ENCODE data around the gene SLC35C1.
"Not testable (repeated sequence)": the region's sequence is repeated elsewhere in the genome, so short reads cannot be mapped to it uniquely, and the experiment has no call there.

Gene SLC35C1

DNA sequence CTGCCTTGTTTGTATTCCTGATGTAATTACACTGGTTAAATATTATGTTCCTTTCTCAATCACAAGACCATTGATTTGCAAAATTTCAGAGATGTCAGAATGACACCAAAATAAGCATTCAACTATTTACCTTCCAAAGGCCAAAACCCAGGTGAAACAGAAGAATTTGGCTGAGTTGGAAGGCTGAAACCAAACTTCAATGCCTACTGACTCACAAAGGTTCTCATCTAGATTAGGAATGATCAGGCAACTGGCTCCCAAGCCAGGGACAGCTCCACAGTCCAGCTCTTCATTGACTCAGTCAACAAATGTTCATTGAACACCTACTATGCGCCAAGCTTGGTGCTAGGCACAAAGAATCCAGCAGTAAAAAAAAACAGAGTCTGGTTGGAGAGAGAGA is 13.4 kb upstream of the SLC35C1 start:
- no peak for DNase-seq

DNA sequence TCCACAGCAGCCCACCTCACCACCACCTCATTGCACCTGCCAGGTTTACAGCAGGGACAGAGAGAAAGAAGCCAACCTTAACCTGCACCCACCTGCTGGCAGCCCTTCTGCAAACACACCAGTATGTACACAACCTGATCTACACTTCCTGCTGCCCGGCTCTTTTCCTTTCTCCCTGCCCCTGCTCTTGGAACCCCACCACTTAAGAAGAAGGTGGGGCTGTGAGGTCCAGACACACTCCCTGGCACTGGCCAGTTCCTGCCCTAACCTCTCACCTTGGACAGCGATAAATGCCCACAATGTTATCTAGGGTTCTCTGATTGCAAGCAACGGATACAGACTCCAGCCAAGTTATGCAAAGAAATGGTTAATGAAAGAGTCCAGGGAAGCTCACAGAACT is 10.8 kb upstream of the SLC35C1 start:
- DNase-seq = no peak

DNA sequence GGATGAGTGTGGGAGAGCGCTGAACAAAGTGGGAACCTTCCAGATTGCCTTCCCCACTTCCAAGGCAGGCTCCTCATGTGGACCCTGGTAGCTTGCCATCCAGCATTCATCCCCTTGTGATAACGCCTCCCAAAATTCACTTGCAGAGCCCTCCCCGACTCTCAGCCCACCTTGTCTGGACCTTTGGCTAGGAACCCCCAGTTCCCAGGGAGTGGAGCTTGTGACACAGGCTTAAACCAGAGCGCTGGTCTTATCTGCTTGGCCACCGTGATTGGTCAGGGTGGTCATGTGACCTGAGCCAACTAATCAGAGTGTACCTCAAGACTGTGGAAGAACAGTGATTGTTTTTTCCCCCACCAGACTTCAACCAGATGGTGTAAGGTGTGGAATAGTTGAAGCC is 9.6 kb upstream of the SLC35C1 start:
- no peak for DNase-seq

DNA sequence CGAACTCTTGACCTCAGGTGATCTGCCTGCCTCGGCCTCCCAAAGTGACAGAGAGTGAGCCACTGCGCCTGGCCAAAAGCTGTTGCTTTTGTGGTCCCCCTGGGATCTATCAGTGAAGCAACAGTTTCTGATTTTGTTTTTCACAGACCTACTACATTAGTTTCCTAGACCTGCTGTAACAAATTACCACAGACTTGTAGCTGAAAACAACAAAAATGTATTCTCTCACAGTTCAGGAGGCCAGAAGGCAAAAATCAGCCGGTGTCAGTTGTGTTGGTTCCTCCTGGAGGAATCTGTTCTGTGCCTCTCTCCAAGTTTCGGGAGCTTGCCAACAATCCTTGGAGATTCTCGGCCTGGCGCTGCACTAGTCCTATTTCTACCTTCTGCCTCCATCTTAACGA is 8.5 kb upstream of the SLC35C1 start:
- no peak for DNase-seq

DNA sequence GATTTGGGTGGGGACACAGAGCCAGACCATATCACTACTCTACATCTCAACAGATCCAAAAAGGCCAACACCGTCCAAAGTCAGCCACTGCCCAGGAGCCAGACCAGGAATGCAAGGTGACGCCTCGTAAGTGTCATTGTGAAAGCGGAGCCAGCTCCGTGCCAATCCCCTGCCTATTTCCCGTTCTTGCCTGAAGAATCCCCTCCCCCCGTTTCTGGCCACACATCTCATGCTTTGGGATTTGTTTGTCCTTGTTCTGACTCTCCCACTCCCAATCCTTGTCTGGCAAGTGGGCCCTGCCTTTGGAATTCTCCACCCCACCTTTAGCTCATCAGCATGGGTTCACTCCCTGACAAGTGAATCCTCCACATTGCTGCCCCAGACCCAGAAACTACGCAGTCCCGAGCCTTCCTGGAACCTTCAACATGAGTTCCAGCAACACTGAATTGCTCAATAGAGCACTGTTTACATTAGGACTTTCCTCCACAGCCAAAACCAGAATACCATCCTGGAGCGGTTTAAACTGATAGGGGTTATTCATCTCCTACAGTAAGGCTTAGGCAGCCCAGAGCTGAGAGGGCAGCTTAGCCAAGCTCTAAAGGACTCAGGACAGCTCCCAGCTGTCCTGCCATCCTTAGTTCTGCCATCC is 6.0 kb upstream of the SLC35C1 start:
- no peak for DNase-seq

DNA sequence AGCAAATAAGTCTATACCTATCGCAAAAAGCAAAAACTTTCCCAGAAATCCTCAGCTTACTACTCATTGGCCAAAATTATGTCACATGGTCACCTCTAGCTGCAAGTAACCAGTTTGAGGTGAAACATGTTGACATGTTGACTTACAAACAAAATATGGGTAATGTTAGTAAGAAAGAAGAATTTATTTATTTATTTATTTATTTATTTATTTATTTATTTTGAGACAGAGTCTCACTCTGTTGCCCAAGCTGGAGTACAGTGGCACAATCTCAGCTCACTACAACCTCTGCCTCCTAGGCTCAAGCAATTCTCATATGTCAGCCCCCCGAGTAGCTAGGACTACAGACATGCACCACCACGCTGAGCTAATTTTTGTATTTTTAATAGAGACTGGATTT is 5.4 kb upstream of the SLC35C1 start:
- no peak for DNase-seq

DNA sequence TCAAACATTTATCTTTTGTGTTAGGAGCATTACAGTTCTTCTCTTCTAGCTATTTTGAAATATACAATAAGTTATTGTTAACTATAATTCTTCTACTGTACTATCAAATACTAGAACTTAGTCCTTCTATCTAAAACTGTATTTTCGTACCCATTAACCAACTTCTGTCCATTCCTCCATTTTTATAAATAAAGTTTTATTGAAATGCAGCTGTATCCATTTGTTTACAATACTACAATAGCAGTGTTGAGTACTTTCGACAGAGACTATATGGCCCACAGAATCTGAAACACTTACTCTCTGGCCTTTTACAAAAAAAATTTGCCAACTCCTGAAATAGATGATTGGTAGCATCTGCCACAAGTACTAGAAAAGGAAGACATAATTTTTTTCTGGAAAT is 4.7 kb upstream of the SLC35C1 start:
- no peak for DNase-seq

DNA sequence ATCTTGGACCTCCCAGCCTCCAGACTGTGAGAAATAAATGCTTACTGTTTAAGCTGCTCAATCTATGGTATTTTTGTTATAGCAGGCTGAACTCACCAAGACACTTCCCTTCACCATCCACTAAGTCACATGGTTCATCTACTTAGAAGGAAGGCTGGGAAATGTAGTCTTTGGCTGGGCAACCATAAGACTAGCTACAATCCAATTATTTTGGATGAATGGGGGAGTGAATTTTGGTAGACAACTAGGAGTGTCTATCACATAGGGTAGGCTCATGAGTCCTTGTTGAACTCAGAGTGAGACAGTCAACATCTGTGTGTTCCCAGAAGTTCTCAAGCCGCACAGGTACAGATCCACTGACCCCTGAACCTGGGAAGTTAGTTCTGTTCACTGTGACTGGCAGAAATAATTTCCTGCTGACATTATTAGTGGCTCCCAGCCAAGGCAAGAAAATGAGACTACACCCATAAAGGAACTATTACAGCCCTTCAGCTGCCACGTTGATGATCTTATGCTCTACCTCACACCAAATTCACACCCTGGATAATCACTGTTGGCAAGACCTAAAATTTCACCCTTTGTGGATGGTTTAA is 3.1 kb upstream of the SLC35C1 start:
- no peak for DNase-seq

DNA sequence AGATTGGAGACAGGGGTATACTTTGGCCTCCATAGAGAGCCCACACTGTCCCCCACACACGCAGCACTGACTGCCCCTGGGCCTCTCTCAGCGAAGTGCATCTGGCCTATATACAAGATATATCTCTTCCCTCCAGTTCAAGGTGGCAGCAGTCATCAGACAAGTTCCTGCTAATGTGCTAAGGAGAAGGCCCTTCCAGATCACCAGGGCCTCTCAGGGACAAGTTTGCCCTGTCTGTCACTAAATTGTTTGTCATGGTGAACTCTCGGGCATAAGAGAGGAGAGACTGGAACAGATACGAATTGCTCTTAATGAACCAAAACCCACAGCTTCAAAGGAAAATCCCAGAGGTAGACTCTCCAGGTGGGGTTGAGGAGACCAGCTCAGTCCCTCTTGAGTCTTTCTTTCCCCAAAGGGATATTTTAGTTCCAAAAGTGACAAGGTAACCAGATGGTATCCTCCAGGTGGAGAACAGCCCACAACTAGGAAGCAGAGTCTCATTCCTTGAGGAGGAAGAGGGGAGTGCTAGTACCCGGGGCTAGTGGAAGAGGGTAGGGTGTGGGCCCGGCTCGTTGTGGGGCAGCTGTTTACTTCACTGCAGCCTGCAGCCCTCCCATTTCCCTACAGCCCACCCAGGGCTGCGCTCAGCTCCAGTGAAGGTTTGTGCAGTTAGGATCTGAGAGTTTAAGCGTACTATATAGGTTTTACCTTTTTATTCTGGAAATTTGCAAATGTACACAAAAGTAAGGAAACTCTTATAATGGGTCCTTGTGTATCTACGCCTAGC is 2.2 kb upstream of the SLC35C1 start:
- no peak for DNase-seq

DNA sequence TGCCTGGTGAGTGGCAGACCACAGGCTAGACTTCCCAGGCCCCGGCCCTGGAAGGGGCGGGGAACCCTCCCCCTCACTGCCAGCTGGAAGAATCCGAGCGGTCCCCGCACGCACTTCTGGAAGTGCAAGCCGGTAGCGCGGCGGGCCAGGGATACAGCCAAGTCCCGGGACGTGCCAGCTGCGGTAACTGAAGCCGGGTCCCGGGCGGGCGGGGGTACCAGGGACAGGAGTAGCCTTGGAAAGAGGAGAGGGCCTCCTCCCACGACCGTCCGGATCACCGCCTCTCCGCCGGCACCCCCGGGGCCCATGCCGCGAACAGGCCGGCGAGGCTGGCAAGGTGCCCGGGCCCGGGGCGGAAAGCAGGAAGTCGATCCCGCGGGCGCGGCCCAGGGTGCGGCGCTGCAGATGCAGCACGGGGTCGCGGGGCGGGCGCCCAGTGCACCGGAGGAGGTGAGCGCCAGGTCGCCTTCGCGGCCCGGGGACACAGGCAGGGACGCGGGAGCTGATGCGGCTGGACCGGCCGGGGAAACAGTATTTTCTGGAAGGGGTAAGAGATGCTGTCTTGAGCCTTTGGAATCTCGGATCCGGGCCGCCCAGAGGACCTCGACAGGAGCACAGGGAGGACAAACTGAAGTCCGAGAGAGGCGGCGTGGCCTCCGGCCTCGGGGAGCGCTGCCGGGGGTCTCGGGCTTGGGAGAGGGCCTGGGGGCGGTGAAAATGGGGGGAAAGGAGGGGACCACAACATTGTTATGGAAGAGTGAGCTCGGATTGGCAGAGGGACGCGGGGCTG is 783 bp upstream of the SLC35C1 start:
- DNase-seq = peak; percentile 28

DNA sequence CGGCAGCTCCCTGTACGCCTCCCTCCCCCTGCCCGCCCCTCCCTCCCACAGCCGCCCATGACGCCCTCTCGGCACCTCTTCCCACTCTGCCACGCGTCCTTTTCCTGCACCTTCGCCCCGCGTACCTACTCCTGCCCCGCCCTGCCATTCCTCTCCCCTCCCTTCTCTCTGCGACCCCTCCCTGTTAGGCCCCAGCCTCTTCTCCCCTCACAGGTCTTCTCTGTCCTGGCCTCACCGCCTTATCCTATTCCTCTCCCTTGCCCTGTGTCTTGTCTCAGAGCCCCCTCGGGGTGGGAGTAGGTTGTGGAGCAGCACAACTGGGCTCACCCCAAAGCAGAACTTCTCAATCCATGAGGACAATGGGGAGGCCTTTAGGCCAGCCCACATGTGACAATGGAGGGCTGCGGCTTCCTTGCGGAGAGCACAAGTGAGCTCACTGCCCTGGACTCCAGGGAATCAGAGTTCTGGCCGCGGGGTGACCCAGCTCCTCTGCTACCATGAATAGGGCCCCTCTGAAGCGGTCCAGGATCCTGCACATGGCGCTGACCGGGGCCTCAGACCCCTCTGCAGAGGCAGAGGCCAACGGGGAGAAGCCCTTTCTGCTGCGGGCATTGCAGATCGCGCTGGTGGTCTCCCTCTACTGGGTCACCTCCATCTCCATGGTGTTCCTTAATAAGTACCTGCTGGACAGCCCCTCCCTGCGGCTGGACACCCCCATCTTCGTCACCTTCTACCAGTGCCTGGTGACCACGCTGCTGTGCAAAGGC is 539 bp downstream of the SLC35C1 start:
- DNase-seq = no peak

DNA sequence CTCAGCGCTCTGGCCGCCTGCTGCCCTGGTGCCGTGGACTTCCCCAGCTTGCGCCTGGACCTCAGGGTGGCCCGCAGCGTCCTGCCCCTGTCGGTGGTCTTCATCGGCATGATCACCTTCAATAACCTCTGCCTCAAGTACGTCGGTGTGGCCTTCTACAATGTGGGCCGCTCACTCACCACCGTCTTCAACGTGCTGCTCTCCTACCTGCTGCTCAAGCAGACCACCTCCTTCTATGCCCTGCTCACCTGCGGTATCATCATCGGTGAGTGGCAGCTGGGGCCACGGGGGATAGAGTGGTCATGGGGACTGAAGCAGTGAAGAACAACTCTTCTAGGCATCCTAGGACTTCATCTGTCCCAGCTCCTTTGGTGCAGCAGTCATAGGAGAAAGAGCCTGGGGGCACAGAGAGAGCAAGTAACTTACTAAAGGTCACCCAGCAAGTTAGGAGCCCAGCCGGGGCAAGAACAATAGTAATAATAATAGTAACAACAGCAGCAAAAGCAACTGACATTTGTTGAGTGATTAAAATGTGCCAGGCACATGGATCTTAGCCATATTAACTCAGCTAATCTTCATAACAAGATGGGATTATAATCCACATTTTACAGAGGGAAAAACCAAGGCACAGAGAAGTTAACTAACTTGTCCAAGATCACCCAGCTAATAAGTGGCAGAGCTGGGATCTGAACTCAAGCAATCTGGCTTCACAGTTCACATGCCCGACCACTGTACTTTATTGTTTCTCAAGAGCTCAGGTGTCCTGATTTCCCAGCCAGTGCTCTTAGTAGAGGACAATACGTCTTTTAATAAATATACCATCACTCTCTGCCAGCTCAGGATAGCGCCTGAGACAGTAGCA is 1.4 kb downstream of the SLC35C1 start:
- DNase-seq = no peak

DNA sequence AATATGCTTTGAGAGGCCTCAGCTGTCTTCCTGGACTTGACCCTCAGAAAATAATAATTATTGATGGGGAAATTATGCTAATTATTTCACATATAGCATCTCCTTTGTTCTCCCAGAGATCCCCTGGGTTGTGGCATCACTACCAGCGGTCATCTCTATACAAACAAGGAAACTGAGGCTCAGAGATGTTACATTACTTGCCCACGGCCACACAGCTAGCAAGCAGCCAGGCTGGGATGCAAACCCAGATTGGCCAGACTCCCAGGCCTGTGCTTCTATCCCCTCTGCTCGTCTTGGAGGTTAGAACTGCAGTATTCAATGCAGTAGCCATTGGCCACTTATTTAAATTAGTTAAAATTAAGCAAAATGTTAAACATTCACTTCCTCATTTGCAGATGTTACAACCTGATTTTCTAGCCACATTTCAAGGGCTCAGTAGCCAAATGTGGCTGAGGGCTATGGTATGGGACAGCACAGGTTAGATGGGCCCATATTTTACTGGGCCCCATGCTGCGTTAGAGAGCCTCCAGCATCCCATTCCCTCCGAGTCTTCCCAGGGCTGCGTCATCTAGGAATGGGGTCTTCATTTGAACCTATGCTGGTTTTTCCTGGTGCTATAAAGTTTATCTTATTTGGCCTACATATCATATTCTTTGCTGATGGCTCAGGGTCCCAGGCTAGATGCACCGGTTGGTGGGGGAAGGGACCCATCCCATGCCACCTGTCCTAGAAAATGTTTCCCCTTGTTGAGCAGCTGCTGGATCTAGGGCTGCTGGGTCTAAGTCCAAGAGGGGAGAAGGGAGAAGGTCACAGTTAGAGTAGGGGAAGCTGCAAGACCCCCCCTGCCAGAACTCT is 2.2 kb downstream of the SLC35C1 start:
- DNase-seq = no peak

DNA sequence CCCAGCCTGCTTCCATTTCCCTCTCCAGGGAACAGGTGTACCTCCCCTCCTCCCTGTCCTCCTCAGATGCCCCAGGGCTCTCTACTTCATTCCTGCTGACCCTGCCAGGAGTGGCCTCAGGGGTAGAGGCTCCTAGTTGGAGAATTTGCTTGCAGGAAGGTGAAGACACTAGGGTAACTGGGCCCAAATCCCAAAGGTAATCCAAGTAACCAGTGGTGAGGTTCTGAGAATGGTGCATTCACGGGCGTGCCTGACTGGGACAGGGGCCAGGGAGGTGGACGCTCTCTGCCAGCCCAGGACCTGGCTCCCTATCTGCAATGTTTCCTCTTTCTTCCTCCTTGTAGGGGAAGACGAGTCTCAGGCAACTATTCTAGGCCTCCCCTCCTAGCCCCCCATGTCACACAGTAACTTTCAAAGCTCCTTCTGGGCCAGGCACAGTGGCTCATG is 2.9 kb downstream of the SLC35C1 start:
- DNase-seq = no peak

DNA sequence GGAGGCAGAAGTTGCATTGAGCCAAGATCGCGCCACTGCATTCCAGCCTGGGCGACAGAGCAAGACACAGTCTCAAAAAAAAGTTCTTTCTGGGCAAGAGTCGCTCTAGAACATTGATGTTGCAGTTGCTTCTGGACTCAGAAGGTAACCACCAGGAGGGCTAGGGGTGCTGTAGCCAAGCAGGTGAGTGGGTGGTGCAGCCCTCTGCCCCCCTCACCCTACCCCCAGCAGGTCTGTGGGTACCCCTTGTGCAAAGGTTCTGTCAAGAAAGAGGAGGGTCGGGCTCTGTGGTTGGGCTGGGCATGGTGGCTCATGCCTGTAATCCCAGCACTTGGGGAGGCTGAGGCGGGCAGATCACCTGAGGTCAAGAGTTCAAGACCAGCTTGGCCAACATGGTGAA is 3.5 kb downstream of the SLC35C1 start:
- not testable (repeated sequence) for DNase-seq

DNA sequence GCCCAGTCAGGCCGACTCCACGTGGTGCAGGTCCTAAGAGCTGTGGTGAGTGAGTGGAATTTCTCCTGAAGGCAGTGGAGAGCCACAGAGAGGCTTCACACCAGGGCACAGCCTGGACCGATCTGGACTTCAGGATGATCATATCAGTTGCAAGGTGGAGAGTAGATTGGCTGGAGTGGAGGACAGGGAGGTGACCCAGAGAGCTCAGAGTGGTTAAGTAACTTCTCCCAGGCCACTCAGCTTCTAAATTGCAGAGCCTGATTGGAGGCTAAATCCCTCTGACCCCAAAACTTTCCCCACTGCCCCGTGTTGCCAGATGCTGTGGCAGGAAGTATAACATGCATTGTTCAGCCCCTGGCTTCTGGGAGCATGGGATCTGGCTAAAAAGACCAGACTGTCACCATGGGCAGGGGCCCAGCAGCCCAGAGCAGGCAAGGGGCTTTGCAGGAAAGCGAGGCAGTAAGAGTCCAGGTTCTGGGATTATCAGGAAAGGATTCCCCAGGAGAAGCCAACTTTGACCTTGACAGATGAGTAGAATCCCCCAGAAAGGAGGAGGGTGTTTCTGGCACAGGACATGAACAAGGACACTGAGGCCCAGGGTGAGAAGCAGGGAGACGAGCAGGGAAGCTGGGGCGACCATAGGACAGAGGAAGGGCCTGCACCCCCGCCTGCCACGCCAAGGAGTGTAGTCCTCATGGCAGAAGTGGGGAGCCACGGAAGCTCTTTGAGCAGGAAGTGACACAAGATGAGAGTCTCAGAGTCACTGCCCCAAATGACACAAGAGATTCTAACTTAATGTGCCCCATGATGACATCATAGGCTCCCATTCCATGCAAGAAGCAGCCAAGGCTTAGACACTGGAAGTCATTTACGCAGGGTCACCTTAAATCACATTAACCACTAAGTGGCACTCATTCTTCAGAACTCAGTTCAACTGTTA is 4.8 kb downstream of the SLC35C1 start:
- DNase-seq = no peak

DNA sequence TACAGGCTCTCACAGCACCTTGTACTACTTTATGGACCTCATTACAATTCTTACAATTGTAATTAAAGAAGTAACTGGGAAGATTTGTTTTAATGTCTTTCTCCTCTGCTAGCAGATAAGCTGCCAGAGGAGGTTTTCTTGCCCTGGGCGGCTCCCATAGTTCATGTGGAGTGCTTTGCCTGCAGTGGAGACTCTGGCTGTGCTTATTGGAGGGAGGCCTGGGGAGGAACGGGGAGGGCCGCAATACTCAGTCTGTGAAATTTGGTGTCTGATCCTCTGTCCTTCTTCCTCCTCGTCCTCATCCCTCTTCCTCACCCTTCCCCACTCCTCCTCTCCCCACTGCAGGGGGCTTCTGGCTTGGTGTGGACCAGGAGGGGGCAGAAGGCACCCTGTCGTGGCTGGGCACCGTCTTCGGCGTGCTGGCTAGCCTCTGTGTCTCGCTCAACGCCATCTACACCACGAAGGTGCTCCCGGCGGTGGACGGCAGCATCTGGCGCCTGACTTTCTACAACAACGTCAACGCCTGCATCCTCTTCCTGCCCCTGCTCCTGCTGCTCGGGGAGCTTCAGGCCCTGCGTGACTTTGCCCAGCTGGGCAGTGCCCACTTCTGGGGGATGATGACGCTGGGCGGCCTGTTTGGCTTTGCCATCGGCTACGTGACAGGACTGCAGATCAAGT is 5.6 kb downstream of the SLC35C1 start:
- DNase-seq = no peak

DNA sequence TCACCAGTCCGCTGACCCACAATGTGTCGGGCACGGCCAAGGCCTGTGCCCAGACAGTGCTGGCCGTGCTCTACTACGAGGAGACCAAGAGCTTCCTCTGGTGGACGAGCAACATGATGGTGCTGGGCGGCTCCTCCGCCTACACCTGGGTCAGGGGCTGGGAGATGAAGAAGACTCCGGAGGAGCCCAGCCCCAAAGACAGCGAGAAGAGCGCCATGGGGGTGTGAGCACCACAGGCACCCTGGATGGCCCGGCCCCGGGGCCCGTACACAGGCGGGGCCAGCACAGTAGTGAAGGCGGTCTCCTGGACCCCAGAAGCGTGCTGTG is 6.1 kb downstream of the SLC35C1 start:
- no peak for DNase-seq

Data from NCI-H2107 (cell line).